Left cardiac atrium (tissue), 4 donors: ENCODE results near the gene PYGO1. TPM values are rescaled to one million over a fixed set of nuclear protein-coding genes. Genes with fewer than 3 reads are reported as not detected.
"Not testable (repeated sequence)": the region's sequence is repeated elsewhere in the genome, so short reads cannot be mapped to it uniquely, and the experiment has no call there.

Experiments used
- ATAC-seq, 2 donors: fragments of 200-7000 bp; cut with Tn5 transposase; one replicate each; pipeline ENCODE4 v1.9.1; 2020; ENCODE audit warnings: mild to moderate bottlenecking in 2 of 2, moderate library complexity in 2 of 2
- DNase-seq: peaks from one replicate; pipeline ENCODE4 v3.0.0-alpha.2; 2020
- intact Hi-C, 2 donors: fragments of 100-400 bp; cut with DNase I; formaldehyde crosslinking; loops; one replicate each; pipeline versions ENCODE4 v1.14.1 to v1.15.1; 2022 to 2023
- total RNA-seq, 2 donors: library from RNA; stranded (reverse); fragmentation: NEBNext Ultra II Directional; extraction: Animal tissue kit (Norgen Biotek cat#: 25700); gene quantifications; one replicate each; pipeline ENCODE4 v1.2.1, GENCODE V29; 2021
- donor health status: DM: no; HTN: yes; CAD: no.
- donor health status: DM: no; HTN: yes; CAD: no; lungs with severe emphysema.
- donor health status: DM: yes; HTN: yes; CAD: no.
- donor health status: Dilated cardiomyopathy.

Gene PYGO1
- total RNA-seq, 2 donors from 2014 or later = 4.5 to 6.5 TPM

GRCh38 chr15:55515991-55516776 lies 72.0 kb downstream of the PYGO1 start:
- DNase-seq (no peak), ATAC-seq (no peak)
- intact Hi-C loops = no loop called here

- DNase-seq (no peak), ATAC-seq (no peak)
- intact Hi-C loops = no loop called here
Observed at GRCh38 chr15:55515491-55515890, 72.7 kb downstream of the PYGO1 start.

- DNase-seq = no peak
- no peak for ATAC-seq
- intact Hi-C loops = no loop called here
Observed at GRCh38 chr15:55514414-55514850, 73.7 kb downstream of the PYGO1 start.

GRCh38 chr15:55513621-55514413 lies 74.3 kb downstream of the PYGO1 start:
- DNase-seq, ATAC-seq, intact Hi-C loops: not testable (repeated sequence)

GRCh38 chr15:55513152-55513551 lies 75.0 kb downstream of the PYGO1 start:
- no peak for ATAC-seq
- intact Hi-C loops = no loop called here
- DNase-seq = no peak

- intact Hi-C loops = no loop called here
- DNase-seq (no peak), ATAC-seq (no peak)
Observed at GRCh38 chr15:55507567-55507966, 80.6 kb downstream of the PYGO1 start.

GRCh38 chr15:55505407-55505806 lies 82.7 kb downstream of the PYGO1 start:
- DNase-seq, intact Hi-C loops, ATAC-seq: not testable (repeated sequence)

GRCh38 chr15:55499151-55499550 lies 89.0 kb downstream of the PYGO1 start:
- intact Hi-C loops = no loop called here
- ATAC-seq (no peak), DNase-seq (no peak)

GRCh38 chr15:55498109-55498938 lies 89.8 kb downstream of the PYGO1 start:
- ATAC-seq (peak; percentile 100), DNase-seq (peak; percentile 91)
- intact Hi-C loops = not testable (repeated sequence)

- intact Hi-C loops = no loop called here
- no peak for DNase-seq
- ATAC-seq = no peak
Observed at GRCh38 chr15:55496716-55497115, 91.4 kb downstream of the PYGO1 start.

GRCh38 chr15:55494931-55495330 lies 93.2 kb downstream of the PYGO1 start:
- intact Hi-C loops = no loop called here
- ATAC-seq (no peak), DNase-seq (no peak)

GRCh38 chr15:55488952-55489600 lies 99.1 kb downstream of the PYGO1 start:
- ATAC-seq, intact Hi-C loops, DNase-seq: not testable (repeated sequence)

Other genes starting within 250 kb of the PYGO1 start
- gene CCPG1, start 180.0 kb downstream of the PYGO1 start, total RNA-seq = 10 to 100 TPM; 69.3 to 81.6 TPM
- 1 to 10 TPM; 1.2 to 4.5 TPM for gene PIERCE2, start 179.8 kb downstream of the PYGO1 start, total RNA-seq
- gene DNAAF4, start 80.1 kb downstream of the PYGO1 start, total RNA-seq = under 1 TPM; 0.21 to 0.68 TPM
- 1 to 10 TPM; 1.1 to 1.3 TPM for gene PRTG, start 154.8 kb upstream of the PYGO1 start, total RNA-seq